Thoracic aorta (tissue), 2 donors: ENCODE measurements around the gene COPB1. TPM values are rescaled to one million over a fixed set of nuclear protein-coding genes. Genes with fewer than 3 reads are reported as not detected.

Experiments used
- total RNA-seq, 2 donors: library from RNA; depleted of rRNA; stranded (reverse); fragments of >200 nt; gene quantifications; one replicate each; pipeline versions ENCODE4 v1.1.0 to v1.2.3, GENCODE V29; 2016

The COPB1 gene
- total RNA-seq, 2 donors from 2014 or later: 88.8 to 111 TPM

Other genes starting within 250 kb of the COPB1 start
- gene RRAS2, start 140.6 kb downstream of the COPB1 start, total RNA-seq: 10 to 100 TPM; 39.4 to 47.8 TPM
- gene PSMA1, start 20.6 kb upstream of the COPB1 start, total RNA-seq: 10 to 100 TPM; 89.1 to 97.8 TPM
- 10 to 100 TPM; 21.6 to 24.0 TPM for gene PDE3B, start 144.0 kb upstream of the COPB1 start, total RNA-seq